Measurements from ENCODE around the gene HNRNPA0. TPM values are rescaled to one million over a fixed set of nuclear protein-coding genes. Genes with fewer than 3 reads are reported as not detected.

The HNRNPA0 gene
- polyA plus RNA-seq, 1 of the 3 experiments (the other 2 are of a cell fraction): 24.9 TPM

DNA sequence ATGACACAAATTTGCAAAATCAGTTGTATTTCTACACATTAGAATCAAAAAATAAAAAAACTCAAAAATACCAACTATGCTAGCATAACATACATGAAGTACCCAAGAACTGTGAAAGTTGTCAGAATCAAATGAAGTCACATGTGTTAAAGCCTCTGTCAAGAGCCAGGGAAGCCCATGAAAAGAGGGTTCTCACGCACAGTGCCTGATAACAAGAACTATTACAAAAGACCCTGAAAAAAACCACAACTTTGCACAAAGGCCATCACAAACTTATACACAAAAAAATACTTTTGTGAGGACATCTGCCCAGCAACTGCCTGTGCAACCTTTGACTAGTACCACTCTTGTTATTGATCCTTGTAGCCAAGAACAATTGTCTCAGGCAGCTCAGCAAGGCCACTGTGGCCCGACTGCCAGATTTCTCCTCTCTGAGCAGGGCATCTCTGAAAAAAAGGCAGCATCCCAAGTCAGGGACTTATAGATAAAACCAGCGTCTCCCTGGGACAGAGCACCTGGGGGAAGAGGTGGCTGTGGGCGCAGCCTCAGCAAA, 28.9 kb upstream of the HNRNPA0 start:
- Histone ChIP-seq H3K4me1 (ENCODE audit: control insufficient read depth in 1 of 2, insufficient read depth in 2 of 2, low read depth in 1 of 2, low read length in 1 of 2) (no peaks in the 10 kb centered on the region), H3K9ac (no peak overlapping the region), H3K36me3 (replicated peaks in 1 of 2; ENCODE audit: control insufficient read depth in 1 of 2, insufficient read depth in 2 of 2, low read length in 1 of 2) (no peaks in the 10 kb centered on the region), H3F3A (replicated peaks; ENCODE audit: insufficient read depth) (peaks cover 6% of the 10 kb centered on the region), H3K9me2 (no peaks in the 10 kb centered on the region), H3K4me2 (no peak overlapping the region), H3K9me3 (no peaks in the 10 kb centered on the region), H3K27ac (ENCODE audit: low read depth in 2 of 2, low read length in 1 of 2) (no peak overlapping the region), H3K4me3 (ENCODE audit: low read depth in 2 of 2, low read length in 1 of 2) (no peak overlapping the region), H2AFZ (ENCODE audit: low read depth) (no peak overlapping the region), H4K20me1 (ENCODE audit: insufficient read depth) (no peaks in the 10 kb centered on the region), H3K79me2 (ENCODE audit: insufficient read depth) (no peaks in the 10 kb centered on the region), H3K27me3 (ENCODE audit: insufficient read depth) (no peaks in the 10 kb centered on the region)
- whole genome bisulfite sequencing (ENCODE audit: low lambda C conversion rate): 97% methylated on average over 4 of the region's 4 CpGs
- ChIA-PET CTCF (interaction anchor here (0.6 to 2.4 kb wide), 2 partner anchors 179 to 253 kb away, joined by 3 to 6 read pairs; no protein-coding TSS in a partner anchor), POLR2A (no interaction called here)
- TF ChIP-seq, protein P1, sequence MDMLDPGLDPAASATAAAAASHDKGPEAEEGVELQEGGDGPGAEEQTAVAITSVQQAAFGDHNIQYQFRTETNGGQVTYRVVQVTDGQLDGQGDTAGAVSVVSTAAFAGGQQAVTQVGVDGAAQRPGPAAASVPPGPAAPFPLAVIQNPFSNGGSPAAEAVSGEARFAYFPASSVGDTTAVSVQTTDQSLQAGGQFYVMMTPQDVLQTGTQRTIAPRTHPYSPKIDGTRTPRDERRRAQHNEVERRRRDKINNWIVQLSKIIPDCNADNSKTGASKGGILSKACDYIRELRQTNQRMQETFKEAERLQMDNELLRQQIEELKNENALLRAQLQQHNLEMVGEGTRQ (IDR thresholded peaks at IDR 0.05; ENCODE audit: borderline replicate concordance, low read depth, low read length): no peak
- TF ChIP-seq SMC3 (IDR thresholded peaks at IDR 0.05; ENCODE audit: low read depth, low read length): no peak
- no peak for TF ChIP-seq FOSL2 (IDR thresholded peaks at IDR 0.05; ENCODE audit: borderline replicate concordance, low read depth)
- TF ChIP-seq EZH2phosphoT487 (IDR thresholded peaks at IDR 0.05; ENCODE audit: borderline replicate concordance, low read depth): no peak
- TF ChIP-seq SIN3A (IDR thresholded peaks at IDR 0.05; ENCODE audit: borderline replicate concordance, low read depth, low read length): no peak
- TF ChIP-seq, protein P2, sequence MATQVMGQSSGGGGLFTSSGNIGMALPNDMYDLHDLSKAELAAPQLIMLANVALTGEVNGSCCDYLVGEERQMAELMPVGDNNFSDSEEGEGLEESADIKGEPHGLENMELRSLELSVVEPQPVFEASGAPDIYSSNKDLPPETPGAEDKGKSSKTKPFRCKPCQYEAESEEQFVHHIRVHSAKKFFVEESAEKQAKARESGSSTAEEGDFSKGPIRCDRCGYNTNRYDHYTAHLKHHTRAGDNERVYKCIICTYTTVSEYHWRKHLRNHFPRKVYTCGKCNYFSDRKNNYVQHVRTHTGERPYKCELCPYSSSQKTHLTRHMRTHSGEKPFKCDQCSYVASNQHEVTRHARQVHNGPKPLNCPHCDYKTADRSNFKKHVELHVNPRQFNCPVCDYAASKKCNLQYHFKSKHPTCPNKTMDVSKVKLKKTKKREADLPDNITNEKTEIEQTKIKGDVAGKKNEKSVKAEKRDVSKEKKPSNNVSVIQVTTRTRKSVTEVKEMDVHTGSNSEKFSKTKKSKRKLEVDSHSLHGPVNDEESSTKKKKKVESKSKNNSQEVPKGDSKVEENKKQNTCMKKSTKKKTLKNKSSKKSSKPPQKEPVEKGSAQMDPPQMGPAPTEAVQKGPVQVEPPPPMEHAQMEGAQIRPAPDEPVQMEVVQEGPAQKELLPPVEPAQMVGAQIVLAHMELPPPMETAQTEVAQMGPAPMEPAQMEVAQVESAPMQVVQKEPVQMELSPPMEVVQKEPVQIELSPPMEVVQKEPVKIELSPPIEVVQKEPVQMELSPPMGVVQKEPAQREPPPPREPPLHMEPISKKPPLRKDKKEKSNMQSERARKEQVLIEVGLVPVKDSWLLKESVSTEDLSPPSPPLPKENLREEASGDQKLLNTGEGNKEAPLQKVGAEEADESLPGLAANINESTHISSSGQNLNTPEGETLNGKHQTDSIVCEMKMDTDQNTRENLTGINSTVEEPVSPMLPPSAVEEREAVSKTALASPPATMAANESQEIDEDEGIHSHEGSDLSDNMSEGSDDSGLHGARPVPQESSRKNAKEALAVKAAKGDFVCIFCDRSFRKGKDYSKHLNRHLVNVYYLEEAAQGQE (IDR thresholded peaks at IDR 0.05; ENCODE audit: low read depth, low read length): no peak
- TF ChIP-seq, protein P3, sequence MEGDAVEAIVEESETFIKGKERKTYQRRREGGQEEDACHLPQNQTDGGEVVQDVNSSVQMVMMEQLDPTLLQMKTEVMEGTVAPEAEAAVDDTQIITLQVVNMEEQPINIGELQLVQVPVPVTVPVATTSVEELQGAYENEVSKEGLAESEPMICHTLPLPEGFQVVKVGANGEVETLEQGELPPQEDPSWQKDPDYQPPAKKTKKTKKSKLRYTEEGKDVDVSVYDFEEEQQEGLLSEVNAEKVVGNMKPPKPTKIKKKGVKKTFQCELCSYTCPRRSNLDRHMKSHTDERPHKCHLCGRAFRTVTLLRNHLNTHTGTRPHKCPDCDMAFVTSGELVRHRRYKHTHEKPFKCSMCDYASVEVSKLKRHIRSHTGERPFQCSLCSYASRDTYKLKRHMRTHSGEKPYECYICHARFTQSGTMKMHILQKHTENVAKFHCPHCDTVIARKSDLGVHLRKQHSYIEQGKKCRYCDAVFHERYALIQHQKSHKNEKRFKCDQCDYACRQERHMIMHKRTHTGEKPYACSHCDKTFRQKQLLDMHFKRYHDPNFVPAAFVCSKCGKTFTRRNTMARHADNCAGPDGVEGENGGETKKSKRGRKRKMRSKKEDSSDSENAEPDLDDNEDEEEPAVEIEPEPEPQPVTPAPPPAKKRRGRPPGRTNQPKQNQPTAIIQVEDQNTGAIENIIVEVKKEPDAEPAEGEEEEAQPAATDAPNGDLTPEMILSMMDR (IDR thresholded peaks at IDR 0.05): no peak
- no peak for TF ChIP-seq GATA2 (CRISPR knock-in tag; IDR thresholded peaks at IDR 0.05)
- no peak for TF ChIP-seq FOXM1 (IDR thresholded peaks at IDR 0.05; ENCODE audit: low read depth)
- TF ChIP-seq FOXJ3 (CRISPR knock-in tag; IDR thresholded peaks at IDR 0.05): no peak
- TF ChIP-seq RFX5 (IDR thresholded peaks at IDR 0.05; ENCODE audit: low read length): no peak
- TF ChIP-seq, protein P4, sequence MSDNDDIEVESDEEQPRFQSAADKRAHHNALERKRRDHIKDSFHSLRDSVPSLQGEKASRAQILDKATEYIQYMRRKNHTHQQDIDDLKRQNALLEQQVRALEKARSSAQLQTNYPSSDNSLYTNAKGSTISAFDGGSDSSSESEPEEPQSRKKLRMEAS (IDR thresholded peaks at IDR 0.05; ENCODE audit: low read depth): no peak
- TF ChIP-seq MEF2A (IDR thresholded peaks at IDR 0.05; ENCODE audit: borderline replicate concordance, low read depth): no peak
- TF ChIP-seq RAD21 (IDR thresholded peaks at IDR 0.05; ENCODE audit: low read length): no peak
- TF ChIP-seq, protein P5, sequence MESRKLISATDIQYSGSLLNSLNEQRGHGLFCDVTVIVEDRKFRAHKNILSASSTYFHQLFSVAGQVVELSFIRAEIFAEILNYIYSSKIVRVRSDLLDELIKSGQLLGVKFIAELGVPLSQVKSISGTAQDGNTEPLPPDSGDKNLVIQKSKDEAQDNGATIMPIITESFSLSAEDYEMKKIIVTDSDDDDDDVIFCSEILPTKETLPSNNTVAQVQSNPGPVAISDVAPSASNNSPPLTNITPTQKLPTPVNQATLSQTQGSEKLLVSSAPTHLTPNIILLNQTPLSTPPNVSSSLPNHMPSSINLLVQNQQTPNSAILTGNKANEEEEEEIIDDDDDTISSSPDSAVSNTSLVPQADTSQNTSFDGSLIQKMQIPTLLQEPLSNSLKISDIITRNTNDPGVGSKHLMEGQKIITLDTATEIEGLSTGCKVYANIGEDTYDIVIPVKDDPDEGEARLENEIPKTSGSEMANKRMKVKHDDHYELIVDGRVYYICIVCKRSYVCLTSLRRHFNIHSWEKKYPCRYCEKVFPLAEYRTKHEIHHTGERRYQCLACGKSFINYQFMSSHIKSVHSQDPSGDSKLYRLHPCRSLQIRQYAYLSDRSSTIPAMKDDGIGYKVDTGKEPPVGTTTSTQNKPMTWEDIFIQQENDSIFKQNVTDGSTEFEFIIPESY (IDR thresholded peaks at IDR 0.05; ENCODE audit: borderline replicate concordance, low read depth): no peak
- no peak for TF ChIP-seq RCOR1 (IDR thresholded peaks at IDR 0.05; ENCODE audit: low read length)
- no peak for TF ChIP-seq NFIC (IDR thresholded peaks at IDR 0.05; ENCODE audit: borderline replicate concordance)
- DNase-seq: no peak

Data from SK-N-SH (cell line).